Measurements from ENCODE around the gene USP36. TPM values are rescaled to one million over a fixed set of nuclear protein-coding genes. Genes with fewer than 3 reads are reported as not detected.
A peak's percentile ranks its signal among the peaks of the same experiment; 100 is the strongest.

The USP36 gene
- total and polyA plus RNA-seq, 9 of the 15 experiments (the other 6 are each of a cell fraction or from before 2014, with no cell fraction given), result 6.4 to 72.8 (median 22.5) TPM

DNA sequence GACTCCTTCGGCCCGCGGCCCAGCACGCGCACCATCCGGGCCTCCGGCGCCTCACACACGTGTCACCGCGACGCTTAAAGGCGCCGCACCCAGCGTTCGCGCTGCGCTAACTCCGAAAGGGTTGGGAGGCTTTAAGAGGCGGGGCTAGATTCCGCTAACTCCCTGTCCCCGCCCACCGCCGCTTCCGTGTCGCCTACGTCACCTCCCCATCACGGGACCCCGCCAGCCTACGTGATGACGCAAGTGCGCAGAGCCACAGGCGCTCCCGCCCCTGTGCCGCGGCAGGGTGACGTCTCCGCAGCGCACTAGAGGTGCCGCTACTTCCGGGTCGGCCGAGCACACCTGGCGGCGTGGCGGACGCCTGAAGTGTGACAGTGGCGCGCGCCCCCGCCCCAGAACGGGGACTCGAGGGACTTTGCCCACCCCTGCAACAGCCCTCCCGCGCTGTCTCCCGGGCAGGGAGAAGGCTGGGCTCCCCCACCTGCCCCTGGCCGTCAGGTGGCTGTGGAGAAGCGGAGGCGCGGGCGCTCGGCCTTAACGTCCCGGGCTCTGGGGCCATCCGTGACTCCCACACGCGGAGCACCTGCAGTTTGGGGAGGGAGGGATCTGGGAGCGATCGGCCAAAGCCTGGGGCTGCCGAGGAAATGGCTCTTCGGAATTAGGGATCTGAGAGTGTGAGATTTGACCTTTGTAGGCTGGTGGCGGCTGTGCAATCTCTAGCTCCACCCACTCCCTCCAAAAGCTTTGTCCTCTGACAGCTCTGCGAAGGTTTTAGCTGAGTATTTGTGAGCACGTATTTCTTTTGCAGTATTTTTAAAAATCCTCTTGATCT lies at the start of gene USP36 (continued):
- no peak for TF ChIP-seq DDX20 (tag; IDR thresholded peaks at IDR 0.05; ENCODE audit: low read depth)
- TF ChIP-seq FOXJ2 (tag; IDR thresholded peaks at IDR 0.05), result no peak
- no peak for TF ChIP-seq ZKSCAN8 (CRISPR knock-in tag; IDR thresholded peaks at IDR 0.05)
- TF ChIP-seq RCOR1 (IDR thresholded peaks at IDR 0.05; ENCODE audit: borderline replicate concordance in 1 of 2, low read depth in 2 of 2, low read length in 2 of 2), result no peak; a peak in 1 of 4 replicates
- no peak for TF ChIP-seq COPS2 (conservative IDR thresholded peaks at IDR 0.05)
- peak; percentile 79; the same call in 1 of the 2 replicates for TF ChIP-seq ETS1 (conservative IDR thresholded peaks at IDR 0.05; ENCODE audit: control insufficient read depth, low read depth, low read length)
- no peak for TF ChIP-seq HDAC3 (IDR thresholded peaks at IDR 0.05; ENCODE audit: borderline replicate concordance, partially characterized antibody)
- no peak for TF ChIP-seq CHD1 (IDR thresholded peaks at IDR 0.05; ENCODE audit: low read length)
- no peak for TF ChIP-seq MAFK (IDR thresholded peaks at IDR 0.05; ENCODE audit: low read length)
- TF ChIP-seq TSC22D4 (tag; IDR thresholded peaks at IDR 0.05), result no peak
- TF ChIP-seq, protein P1, sequence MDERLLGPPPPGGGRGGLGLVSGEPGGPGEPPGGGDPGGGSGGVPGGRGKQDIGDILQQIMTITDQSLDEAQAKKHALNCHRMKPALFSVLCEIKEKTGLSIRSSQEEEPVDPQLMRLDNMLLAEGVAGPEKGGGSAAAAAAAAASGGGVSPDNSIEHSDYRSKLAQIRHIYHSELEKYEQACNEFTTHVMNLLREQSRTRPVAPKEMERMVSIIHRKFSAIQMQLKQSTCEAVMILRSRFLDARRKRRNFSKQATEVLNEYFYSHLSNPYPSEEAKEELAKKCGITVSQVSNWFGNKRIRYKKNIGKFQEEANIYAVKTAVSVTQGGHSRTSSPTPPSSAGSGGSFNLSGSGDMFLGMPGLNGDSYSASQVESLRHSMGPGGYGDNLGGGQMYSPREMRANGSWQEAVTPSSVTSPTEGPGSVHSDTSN (CRISPR knock-in tag; IDR thresholded peaks at IDR 0.05; ENCODE audit: low read depth), result no peak
- TF ChIP-seq, protein P1 (tag; conservative IDR thresholded peaks at IDR 0.05; ENCODE audit: low read depth), result no peak
- TF ChIP-seq SREBF2 (CRISPR knock-in tag; IDR thresholded peaks at IDR 0.05), result no peak
- TF ChIP-seq NR4A1 (CRISPR knock-in tag; IDR thresholded peaks at IDR 0.05), result peak; percentile 87; the same call in 1 of the 2 replicates
- TF ChIP-seq NR4A1 (tag; IDR thresholded peaks at IDR 0.05), result no peak
- peak; percentile 73 for TF ChIP-seq MXI1 (IDR thresholded peaks at IDR 0.05; ENCODE audit: low read depth, low read length)
- TF ChIP-seq HDAC2 (IDR thresholded peaks at IDR 0.05), result peak; percentile 80
- TF ChIP-seq CTBP1 (IDR thresholded peaks at IDR 0.05; ENCODE audit: borderline replicate concordance), result peak; percentile 94
- TF ChIP-seq NFE2 (IDR thresholded peaks at IDR 0.05; ENCODE audit: low read depth), result no peak
- TF ChIP-seq, protein P2, sequence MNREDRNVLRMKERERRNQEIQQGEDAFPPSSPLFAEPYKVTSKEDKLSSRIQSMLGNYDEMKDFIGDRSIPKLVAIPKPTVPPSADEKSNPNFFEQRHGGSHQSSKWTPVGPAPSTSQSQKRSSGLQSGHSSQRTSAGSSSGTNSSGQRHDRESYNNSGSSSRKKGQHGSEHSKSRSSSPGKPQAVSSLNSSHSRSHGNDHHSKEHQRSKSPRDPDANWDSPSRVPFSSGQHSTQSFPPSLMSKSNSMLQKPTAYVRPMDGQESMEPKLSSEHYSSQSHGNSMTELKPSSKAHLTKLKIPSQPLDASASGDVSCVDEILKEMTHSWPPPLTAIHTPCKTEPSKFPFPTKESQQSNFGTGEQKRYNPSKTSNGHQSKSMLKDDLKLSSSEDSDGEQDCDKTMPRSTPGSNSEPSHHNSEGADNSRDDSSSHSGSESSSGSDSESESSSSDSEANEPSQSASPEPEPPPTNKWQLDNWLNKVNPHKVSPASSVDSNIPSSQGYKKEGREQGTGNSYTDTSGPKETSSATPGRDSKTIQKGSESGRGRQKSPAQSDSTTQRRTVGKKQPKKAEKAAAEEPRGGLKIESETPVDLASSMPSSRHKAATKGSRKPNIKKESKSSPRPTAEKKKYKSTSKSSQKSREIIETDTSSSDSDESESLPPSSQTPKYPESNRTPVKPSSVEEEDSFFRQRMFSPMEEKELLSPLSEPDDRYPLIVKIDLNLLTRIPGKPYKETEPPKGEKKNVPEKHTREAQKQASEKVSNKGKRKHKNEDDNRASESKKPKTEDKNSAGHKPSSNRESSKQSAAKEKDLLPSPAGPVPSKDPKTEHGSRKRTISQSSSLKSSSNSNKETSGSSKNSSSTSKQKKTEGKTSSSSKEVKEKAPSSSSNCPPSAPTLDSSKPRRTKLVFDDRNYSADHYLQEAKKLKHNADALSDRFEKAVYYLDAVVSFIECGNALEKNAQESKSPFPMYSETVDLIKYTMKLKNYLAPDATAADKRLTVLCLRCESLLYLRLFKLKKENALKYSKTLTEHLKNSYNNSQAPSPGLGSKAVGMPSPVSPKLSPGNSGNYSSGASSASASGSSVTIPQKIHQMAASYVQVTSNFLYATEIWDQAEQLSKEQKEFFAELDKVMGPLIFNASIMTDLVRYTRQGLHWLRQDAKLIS (CRISPR knock-in tag; IDR thresholded peaks at IDR 0.05), result peak; percentile 46; the same call in 1 of the 2 replicates
- TF ChIP-seq PHF8 (IDR thresholded peaks at IDR 0.05; ENCODE audit: borderline replicate concordance, low read length), result peak; percentile 97
- no peak for TF ChIP-seq ZNF24 (IDR thresholded peaks at IDR 0.05)

All from K562 (cell line).